Keratinocyte (primary cell): ENCODE results near the gene HES3. TPM values are rescaled to one million over a fixed set of nuclear protein-coding genes. Genes with fewer than 3 reads are reported as not detected.

ENCODE experiments used
- DNase-seq: peaks from one replicate; pipeline ENCODE4 v3.0.0-alpha.2; 2011; ENCODE audit warnings: low read depth, missing footprints, low spot score
- FAIRE-seq: peaks from 2 replicates; lab custom pipeline; 2011; peaks lifted over from hg19 to GRCh38; lab: Jason Lieb, UNC
- H2AFZ ChIP-seq: 2 replicates; pipeline ENCODE4 v1.6.0; 2012; ENCODE audit warnings: low read length, control low read depth, inconsistent platforms; ENCODE audit not compliant: control insufficient read depth
- H3K27ac ChIP-seq: 2 replicates; pipeline ENCODE4 v1.5.1; 2011; ENCODE audit warnings: low read length; ENCODE audit not compliant: control insufficient read depth, insufficient read depth
- H3K27me3 ChIP-seq: 3 replicates; pipeline ENCODE4 v1.6.0; 2011; ENCODE audit warnings: low read length; ENCODE audit not compliant: control insufficient read depth, insufficient read depth; ENCODE audit errors: extremely low read depth
- H3K36me3 ChIP-seq, 2 experiments: 2 replicates in 1 of 2; 3 replicates in 1 of 2; pipeline ENCODE4 v1.5.1; 2011; ENCODE audit warnings: low read length in 2 of 2, mild to moderate bottlenecking in 1 of 2; ENCODE audit not compliant: control insufficient read depth in 2 of 2, insufficient read depth in 2 of 2; ENCODE audit errors: extremely low read depth in 1 of 2
- H3K4me1 ChIP-seq: 3 replicates; pipeline ENCODE4 v1.5.1; 2011; ENCODE audit warnings: low read length; ENCODE audit not compliant: control insufficient read depth, insufficient read depth; ENCODE audit errors: extremely low read depth
- H3K4me2 ChIP-seq: 3 replicates; pipeline ENCODE4 v1.6.0; 2011; ENCODE audit warnings: low read depth, low read length; ENCODE audit not compliant: control insufficient read depth, insufficient read depth; ENCODE audit errors: extremely low read depth
- H3K4me3 ChIP-seq, 3 experiments: fragments of 200-600 bp in 1 of 3; sonication (generic) in 1 of 3; 2 replicates in 2 of 3; 3 replicates in 1 of 3; pipeline ENCODE4 v1.5.1; 2011 to 2016; ENCODE audit warnings: low read length in 3 of 3, mild to moderate bottlenecking in 3 of 3, control low read depth in 2 of 3, inconsistent platforms in 1 of 3, low read depth in 1 of 3, mixed read lengths in 1 of 3, mixed run types in 1 of 3, moderate library complexity in 1 of 3; ENCODE audit not compliant: control insufficient read depth in 2 of 3, insufficient read depth in 2 of 3; ENCODE audit errors: extremely low read depth in 1 of 3
- H3K79me2 ChIP-seq: 2 replicates; pipeline ENCODE4 v1.6.0; 2012; ENCODE audit warnings: low read length; ENCODE audit not compliant: control insufficient read depth, insufficient read depth
- H3K9ac ChIP-seq: 3 replicates; pipeline ENCODE4 v1.6.0; 2011; ENCODE audit warnings: low read length; ENCODE audit not compliant: control insufficient read depth, insufficient read depth; ENCODE audit errors: extremely low read depth
- H3K9me1 ChIP-seq: 3 replicates; pipeline ENCODE4 v1.6.0; 2011; ENCODE audit warnings: low read length; ENCODE audit not compliant: control insufficient read depth, insufficient read depth; ENCODE audit errors: extremely low read depth
- H3K9me3 ChIP-seq: 2 replicates; pipeline ENCODE4 v1.5.1; 2012; ENCODE audit warnings: low read depth, low read length; ENCODE audit not compliant: control insufficient read depth
- H4K20me1 ChIP-seq: 3 replicates; pipeline ENCODE4 v1.6.0; 2011; ENCODE audit warnings: low read length; ENCODE audit not compliant: control insufficient read depth, insufficient read depth; ENCODE audit errors: extremely low read depth
- EZH2 ChIP-seq: IDR thresholded peaks from one replicate; pipeline ENCODE4 v1.6.1; 2012; ENCODE audit warnings: inconsistent platforms, mild to moderate bottlenecking, low read length, moderate library complexity
- dilution Hi-C: fragments of 300-500 bp; cut with MboI; formaldehyde crosslinking; loops from one replicate; pipeline ENCODE4 v1.7.0; 2020; ENCODE audit warnings: low sequenced_read_pairs; ENCODE audit not compliant: extremely low pct_ligation_motif_present
- polyA plus RNA-seq, 5 experiments: library from polyadenylated mRNA; depleted of rRNA in 3 of 5; stranded (reverse) in 3 of 5; stranded (forward) in 1 of 5; unstranded in 1 of 5; fragments of >200 nt; gene quantifications; 1 replicate in 1 of 5; 2 replicates in 3 of 5; 3 replicates in 1 of 5; pipeline versions ENCODE4 v1.2.1 to v1.2.3, GENCODE V29; 2011 to 2012; ENCODE audit warnings: missing spikeins in 2 of 5, low read depth in 1 of 5, low replicate concordance in 1 of 5
- TF ChIP-seq, protein P1 (sequence below), 3 experiments: IDR thresholded peaks in 1 of 3; conservative IDR thresholded peaks in 1 of 3; optimal IDR thresholded peaks in 1 of 3; 2 replicates in 2 of 3; 3 replicates in 1 of 3; pipeline versions ENCODE3 to v1.5.1; 2011; ENCODE audit warnings: low read length in 3 of 3, mild to moderate bottlenecking in 3 of 3, moderate library complexity in 2 of 3, control low read depth in 1 of 3, inconsistent platforms in 1 of 3; ENCODE audit not compliant: insufficient read depth in 2 of 3; ENCODE audit errors: extremely low read depth in 1 of 3

Gene HES3
- polyA plus RNA-seq, 1 donor (not counting 4 experiments of a cell fraction or from before 2014, with no cell fraction given) = not detected

DNA sequence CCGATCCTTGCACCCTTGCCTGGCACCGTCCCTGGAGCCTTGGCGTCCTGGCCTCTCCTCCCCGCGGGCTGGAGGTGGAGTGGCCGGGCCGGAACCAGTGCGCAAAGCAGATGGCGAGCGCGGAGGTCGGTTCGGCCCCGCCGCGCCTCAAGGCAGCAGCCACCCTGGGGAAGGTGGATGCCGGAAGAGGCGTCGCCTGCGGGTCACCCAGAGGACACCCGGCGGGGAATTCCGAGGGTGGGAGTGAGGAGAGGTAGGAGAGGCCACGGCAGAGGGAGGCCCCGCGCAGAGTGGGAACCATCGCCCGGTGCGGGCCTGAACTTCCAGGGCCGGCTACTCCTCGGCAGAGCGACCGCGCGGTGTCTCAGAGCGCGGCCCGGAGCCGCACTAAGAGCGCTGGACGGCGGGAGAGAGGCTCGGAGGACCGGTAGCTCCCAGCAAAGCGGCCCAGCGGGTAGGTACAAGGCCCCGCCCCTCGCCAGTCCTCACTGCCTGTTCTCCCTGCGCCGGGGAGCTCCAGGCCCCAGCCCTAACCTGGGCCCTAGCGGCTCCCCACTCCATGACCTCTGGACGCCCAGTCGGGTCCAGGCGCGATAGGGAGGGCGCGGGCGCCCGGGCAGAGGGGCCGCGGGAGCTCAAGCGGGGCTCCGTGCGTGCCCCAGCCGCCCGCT lies 38.0 kb upstream of the HES3 start, which contains the start of gene RNF207:
RNF207 (plus strand) TSS at position 271 of the 671 bp plus-strand sequence. CDS start 417 bp downstream, outside the sequence.
- no peak for FAIRE-seq
- peak within 1 kb of the TSS; percentile 52 for H3K27ac ChIP-seq

GRCh38 chr1:6206520-6206855 lies 37.5 kb upstream of the HES3 start:
- DNase-seq (no peak), FAIRE-seq (no peak)
- Histone ChIP-seq H3K9me1 (no peaks in the 10 kb centered on the region), H3K4me2 (peak overlapping the region; percentile 71), H3K9me3 (no peaks in the 10 kb centered on the region), H3K36me3 (no peaks in the 10 kb centered on the region), H3K27me3 (no peaks in the 10 kb centered on the region), H3K79me2 (no peaks in the 10 kb centered on the region), H3K4me3 (peak overlapping the region; percentile 49 to 73 (median 69)), H2AFZ (peak overlapping the region; percentile 84), H3K4me1 (peaks cover 9% of the 10 kb centered on the region), H3K9ac (peak overlapping the region; percentile 73), H4K20me1 (no peaks in the 10 kb centered on the region), H3K27ac (no peak overlapping the region)
- no peak for TF ChIP-seq EZH2
- TF ChIP-seq, protein P1, sequence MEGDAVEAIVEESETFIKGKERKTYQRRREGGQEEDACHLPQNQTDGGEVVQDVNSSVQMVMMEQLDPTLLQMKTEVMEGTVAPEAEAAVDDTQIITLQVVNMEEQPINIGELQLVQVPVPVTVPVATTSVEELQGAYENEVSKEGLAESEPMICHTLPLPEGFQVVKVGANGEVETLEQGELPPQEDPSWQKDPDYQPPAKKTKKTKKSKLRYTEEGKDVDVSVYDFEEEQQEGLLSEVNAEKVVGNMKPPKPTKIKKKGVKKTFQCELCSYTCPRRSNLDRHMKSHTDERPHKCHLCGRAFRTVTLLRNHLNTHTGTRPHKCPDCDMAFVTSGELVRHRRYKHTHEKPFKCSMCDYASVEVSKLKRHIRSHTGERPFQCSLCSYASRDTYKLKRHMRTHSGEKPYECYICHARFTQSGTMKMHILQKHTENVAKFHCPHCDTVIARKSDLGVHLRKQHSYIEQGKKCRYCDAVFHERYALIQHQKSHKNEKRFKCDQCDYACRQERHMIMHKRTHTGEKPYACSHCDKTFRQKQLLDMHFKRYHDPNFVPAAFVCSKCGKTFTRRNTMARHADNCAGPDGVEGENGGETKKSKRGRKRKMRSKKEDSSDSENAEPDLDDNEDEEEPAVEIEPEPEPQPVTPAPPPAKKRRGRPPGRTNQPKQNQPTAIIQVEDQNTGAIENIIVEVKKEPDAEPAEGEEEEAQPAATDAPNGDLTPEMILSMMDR (optimal IDR thresholded peaks at IDR 0.05 in 1 of 3, IDR thresholded peaks at IDR 0.05 in 1 of 3, conservative IDR thresholded peaks at IDR 0.05 in 1 of 3; ENCODE audit: extremely low read depth in 1 of 3, insufficient read depth in 2 of 3, low read length in 3 of 3) = no peak
- dilution Hi-C loops = no loop called here

More for the DNA sequence above, 38.0 kb upstream of the HES3 start, which contains the start of gene RNF207:
- DNase-seq = no peak
- Histone ChIP-seq H4K20me1 (no peaks in the 10 kb centered on the region), H3K9me3 (no peaks in the 10 kb centered on the region), H3K4me3 (peak within 1 kb of the TSS; percentile 49 to 73 (median 69)), H3K79me2 (no peaks in the 10 kb centered on the region), H3K27me3 (no peaks in the 10 kb centered on the region), H3K4me1 (peaks cover 9% of the 10 kb centered on the region), H3K9me1 (no peaks in the 10 kb centered on the region), H2AFZ (peak within 1 kb of the TSS; percentile 84), H3K4me2 (peak within 1 kb of the TSS; percentile 71), H3K36me3 (no peaks in the 10 kb centered on the region), H3K9ac (peak within 1 kb of the TSS; percentile 73)
- no peak for TF ChIP-seq EZH2
- TF ChIP-seq, protein P1 (optimal IDR thresholded peaks at IDR 0.05 in 1 of 3, IDR thresholded peaks at IDR 0.05 in 1 of 3, conservative IDR thresholded peaks at IDR 0.05 in 1 of 3; ENCODE audit: extremely low read depth in 1 of 3, insufficient read depth in 2 of 3, low read length in 3 of 3) = no peak
- dilution Hi-C loops = no loop called here
